Spleen (tissue), 7 donors: ENCODE data around the gene LMF1.

Experiments
- POLR2AphosphoS5 ChIP-seq, 3 donors: sonication (generic); formaldehyde crosslinking; IDR thresholded peaks; one replicate each; pipeline ENCODE4 v1.5.1; 2017; ENCODE audit warnings: antibody characterized with exemption in 3 of 3
- TF ChIP-seq, protein P1 (sequence below), 11 experiments: fragments of 200-600 bp in 7 of 11; fragments of 450-650 bp in 4 of 11; sonication (generic) in 4 of 11; IDR thresholded peaks in 8 of 11; conservative IDR thresholded peaks in 3 of 11; 1 replicate in 7 of 11; 2 replicates in 4 of 11; pipeline versions ENCODE4 v1.4.0 to v1.8.0; 2016 to 2021; ENCODE audit warnings: antibody characterized with exemption in 11 of 11, inconsistent platforms in 4 of 11, mild to moderate bottlenecking in 1 of 11
- donor health status: DM: no; HTN: no; CAD: no; lungs with moderate emphysema.
- donor health status: DM: no; HTN: no; CAD: no.
- donor health status: DM: no; HTN: no; CAD: no.

DNA sequence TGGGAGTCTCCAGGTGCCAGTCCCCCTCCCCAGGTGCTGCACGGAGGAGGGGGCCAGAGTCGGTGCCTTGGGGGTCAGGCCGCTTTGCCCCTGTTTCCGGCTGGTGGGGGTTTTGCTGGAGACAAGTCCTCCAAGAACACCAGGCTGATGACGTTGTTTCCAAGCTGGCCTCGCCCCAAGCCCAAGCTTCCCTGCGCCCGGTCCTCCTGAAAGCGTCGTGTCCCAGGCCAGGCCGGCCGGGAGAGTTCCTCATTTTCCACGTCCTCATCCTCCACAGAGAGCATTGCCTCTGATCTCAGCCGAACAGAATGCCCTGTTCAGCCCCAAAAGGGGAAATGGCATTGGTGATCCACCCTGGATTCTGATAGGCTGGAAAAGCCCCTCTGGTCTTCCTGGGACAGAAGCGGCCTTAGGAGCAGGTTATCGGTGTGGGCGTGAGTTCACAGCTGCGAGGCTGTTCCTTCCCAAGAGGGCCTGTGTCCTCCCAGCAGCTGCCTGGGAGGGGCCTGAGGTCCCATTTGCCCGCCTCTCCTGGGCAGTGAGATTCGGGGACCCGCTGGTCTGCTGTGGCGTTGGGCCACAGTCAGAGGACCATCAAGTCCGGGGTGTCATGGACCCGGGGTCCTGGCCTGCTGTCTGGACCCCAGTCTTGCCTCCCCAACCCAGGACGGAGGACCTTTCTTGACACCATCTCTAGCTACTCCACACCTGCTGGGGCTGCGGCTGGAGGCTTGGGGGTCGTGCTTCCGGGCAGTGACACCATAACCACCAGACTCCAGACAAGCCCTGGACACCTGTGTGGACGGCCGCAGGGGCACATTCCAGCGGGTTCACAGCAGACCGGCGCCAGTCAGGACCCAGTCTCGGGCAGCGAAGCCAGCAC is 17.9 kb upstream of the LMF1 start:
- TF ChIP-seq, protein P1, sequence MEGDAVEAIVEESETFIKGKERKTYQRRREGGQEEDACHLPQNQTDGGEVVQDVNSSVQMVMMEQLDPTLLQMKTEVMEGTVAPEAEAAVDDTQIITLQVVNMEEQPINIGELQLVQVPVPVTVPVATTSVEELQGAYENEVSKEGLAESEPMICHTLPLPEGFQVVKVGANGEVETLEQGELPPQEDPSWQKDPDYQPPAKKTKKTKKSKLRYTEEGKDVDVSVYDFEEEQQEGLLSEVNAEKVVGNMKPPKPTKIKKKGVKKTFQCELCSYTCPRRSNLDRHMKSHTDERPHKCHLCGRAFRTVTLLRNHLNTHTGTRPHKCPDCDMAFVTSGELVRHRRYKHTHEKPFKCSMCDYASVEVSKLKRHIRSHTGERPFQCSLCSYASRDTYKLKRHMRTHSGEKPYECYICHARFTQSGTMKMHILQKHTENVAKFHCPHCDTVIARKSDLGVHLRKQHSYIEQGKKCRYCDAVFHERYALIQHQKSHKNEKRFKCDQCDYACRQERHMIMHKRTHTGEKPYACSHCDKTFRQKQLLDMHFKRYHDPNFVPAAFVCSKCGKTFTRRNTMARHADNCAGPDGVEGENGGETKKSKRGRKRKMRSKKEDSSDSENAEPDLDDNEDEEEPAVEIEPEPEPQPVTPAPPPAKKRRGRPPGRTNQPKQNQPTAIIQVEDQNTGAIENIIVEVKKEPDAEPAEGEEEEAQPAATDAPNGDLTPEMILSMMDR (IDR thresholded peaks at IDR 0.05 in 8 of 11, conservative IDR thresholded peaks at IDR 0.05 in 3 of 11) = no peak
- no peak for TF ChIP-seq POLR2AphosphoS5 (IDR thresholded peaks at IDR 0.05)
